ENCODE data around the gene NRXN3.

Gene NRXN3

GRCh38 chr14:78863143-78863542, 693.0 kb downstream of the NRXN3 start:
- in situ Hi-C loops (cut with MboI; ENCODE audit: low sequenced_read_pairs): no loop called here

GRCh38 chr14:78872837-78873236, 702.7 kb downstream of the NRXN3 start:
- in situ Hi-C loops (cut with MboI; ENCODE audit: low sequenced_read_pairs): no loop called here

DNA sequence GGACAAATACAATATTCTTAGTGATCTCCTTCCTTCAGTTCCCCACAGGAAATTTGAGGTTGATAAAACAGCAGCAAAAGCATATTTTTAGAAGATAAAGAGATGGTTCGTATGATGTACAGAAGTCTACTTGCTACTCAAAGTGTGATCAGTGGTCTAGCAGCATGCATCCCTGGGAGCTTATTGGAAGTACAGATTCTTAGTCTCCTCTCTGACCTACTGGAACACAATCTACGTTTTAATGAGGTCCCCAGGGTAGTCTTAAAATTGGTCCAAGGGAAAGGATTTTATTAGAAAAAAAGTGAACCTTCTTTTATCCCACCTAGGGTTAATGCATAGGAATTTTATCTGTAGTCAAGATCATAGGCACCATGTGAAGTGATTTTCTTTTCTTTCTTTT, 703.4 kb downstream of the NRXN3 start:
- in situ Hi-C loops (cut with MboI; ENCODE audit: low sequenced_read_pairs): no loop called here

- in situ Hi-C loops (cut with MboI; ENCODE audit: low sequenced_read_pairs): no loop called here
Observed at GRCh38 chr14:78875049-78875448, 704.9 kb downstream of the NRXN3 start.

- in situ Hi-C loops (cut with MboI; ENCODE audit: low sequenced_read_pairs): no loop called here
Observed at GRCh38 chr14:78885884-78886283, 715.7 kb downstream of the NRXN3 start.

DNA sequence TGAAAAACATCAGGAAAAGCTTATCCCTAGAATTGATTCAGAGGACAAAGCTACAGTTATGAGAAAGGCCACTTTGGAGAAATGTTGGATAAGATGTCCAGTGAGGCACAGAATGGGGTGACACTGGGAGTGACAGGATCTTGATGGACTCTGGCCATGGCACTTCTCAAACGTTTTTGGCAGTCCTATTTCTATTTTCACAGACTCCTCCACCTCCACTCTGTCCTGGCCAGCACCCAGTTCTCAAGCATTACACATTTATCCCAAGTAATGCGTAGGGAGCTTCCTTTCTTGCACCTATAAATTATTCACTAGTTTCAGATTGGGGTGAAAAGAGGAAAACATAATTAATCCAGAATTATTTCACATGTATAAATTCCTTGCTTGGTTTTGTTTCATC, 727.3 kb downstream of the NRXN3 start:
- in situ Hi-C loops (cut with MboI; ENCODE audit: low sequenced_read_pairs): no loop called here

DNA sequence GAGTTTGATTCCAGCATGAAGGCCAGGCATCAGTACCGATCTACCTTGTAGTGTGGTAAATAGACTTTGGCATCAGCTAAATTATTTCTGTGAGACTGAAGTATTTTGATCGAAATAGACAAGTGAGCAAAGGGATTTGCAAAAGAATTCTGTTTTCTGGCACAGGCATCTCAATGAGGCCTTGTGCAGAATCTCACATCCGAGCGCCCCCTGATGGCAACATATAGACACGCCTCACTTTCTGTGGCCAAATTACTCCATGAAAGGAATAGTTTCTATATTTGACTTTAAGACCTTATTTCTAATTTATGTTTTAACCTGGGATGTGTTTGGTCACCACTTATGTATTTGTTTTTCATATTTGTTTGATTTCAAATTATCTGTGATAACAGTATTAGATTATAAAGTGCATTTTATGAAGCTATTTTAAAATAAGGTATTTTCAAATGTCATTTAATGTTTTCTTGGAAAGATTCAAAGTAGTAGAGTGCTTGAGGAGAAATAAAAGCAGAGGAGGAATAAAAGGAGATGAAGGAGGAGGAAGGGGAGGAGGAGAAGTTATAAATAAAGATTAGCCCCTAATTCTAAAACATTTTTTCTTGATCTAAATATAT, 731.9 kb downstream of the NRXN3 start:
- in situ Hi-C loops (cut with MboI; ENCODE audit: low sequenced_read_pairs): no loop called here

- in situ Hi-C loops (cut with MboI; ENCODE audit: low sequenced_read_pairs): no loop called here
Observed at GRCh38 chr14:78904094-78904493, 733.9 kb downstream of the NRXN3 start.

- in situ Hi-C loops (cut with MboI; ENCODE audit: low sequenced_read_pairs): no loop called here
Observed at GRCh38 chr14:78917462-78917861, 747.3 kb downstream of the NRXN3 start.

- in situ Hi-C loops (cut with MboI; ENCODE audit: low sequenced_read_pairs): no loop called here
Observed at GRCh38 chr14:78921856-78922255, 751.7 kb downstream of the NRXN3 start.

DNA sequence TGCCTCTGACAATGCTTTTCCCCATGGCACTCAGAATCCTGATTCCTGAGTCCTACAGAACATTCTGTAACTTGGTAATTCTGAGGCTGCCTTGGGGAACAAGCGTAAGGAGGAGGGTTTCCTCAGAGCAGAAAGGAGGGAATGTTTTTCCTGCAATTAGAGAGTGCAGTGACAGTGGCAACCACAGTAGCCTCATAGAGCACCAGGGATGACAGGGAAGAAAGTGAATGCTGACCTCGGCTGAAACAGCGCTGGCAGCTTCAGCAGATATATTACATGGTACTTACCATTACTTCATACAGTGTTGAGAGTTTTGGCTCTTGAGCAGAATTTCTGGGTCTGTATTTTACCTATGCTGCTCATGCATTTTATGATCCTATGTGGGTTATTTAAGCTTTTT, 757.1 kb downstream of the NRXN3 start:
- in situ Hi-C loops (cut with MboI; ENCODE audit: low sequenced_read_pairs): no loop called here

DNA sequence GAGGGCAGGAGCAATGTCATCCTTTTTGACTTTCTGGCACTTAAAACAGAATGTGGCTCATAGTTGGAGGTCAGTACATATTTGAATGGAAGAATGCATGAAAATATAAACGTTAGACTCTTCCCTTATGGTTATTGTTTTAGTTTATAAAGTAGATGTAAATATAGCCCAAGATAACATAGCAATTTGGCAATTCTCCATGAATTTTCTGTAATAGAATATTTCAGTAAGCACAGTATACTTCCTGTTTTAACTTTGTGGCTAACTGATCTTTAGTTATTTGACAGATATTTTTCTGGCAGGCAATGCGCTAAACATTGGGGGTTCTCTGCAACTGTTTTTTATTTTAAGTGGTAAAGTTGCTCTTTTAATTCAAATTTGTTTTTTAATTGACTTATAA, 763.0 kb downstream of the NRXN3 start:
- in situ Hi-C loops (cut with MboI; ENCODE audit: low sequenced_read_pairs): no loop called here

DNA sequence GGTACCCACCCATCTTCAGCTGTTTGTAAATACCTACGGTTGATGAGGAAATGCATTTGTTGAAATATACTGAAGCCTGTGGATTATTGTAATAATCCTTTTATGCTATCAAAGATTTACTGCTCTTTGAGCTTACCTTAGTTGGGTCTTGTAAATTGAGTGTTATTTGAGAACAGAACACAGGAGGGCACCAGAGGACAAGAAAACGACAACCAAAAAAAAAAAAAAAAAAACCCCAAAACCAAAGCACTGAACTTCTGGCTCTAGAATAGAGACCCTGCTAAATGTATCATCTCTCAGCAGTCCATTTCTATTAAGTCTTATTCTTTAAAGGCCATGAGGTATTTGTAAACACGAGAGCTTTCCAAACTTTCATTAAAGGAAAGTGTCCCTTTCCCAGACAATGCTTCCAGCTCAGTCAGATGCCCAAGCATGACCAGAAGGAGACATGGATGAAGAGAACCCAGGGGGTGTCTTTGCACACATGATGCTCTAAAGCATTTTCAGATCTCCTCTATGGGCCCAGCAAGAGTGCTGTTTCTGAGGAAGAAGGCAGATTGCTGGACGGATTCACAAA, 763.9 kb downstream of the NRXN3 start:
- in situ Hi-C loops (cut with MboI; ENCODE audit: low sequenced_read_pairs): no loop called here

GRCh38 chr14:78946949-78947348, 776.8 kb downstream of the NRXN3 start:
- in situ Hi-C loops (cut with MboI; ENCODE audit: low sequenced_read_pairs): no loop called here

DNA sequence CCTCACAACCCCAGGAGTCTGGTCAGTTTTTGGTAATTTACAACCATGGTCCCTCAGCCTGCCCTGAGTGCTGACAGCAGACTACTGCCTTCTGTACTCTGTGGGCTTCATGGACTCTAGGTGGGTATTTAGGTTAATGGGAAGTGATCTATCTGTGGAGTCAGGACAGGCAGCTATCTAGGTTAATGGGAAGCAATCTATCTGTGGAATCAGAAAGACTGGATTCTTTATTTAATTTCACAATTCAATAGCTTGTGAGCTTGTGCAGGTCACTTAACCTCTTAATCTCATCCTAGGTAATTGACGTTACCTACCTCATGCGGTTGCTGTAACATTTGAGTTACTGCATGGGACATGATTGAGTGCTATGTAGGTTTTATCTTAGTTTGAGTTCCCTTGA, 777.5 kb downstream of the NRXN3 start:
- in situ Hi-C loops (cut with MboI; ENCODE audit: low sequenced_read_pairs): no loop called here

DNA sequence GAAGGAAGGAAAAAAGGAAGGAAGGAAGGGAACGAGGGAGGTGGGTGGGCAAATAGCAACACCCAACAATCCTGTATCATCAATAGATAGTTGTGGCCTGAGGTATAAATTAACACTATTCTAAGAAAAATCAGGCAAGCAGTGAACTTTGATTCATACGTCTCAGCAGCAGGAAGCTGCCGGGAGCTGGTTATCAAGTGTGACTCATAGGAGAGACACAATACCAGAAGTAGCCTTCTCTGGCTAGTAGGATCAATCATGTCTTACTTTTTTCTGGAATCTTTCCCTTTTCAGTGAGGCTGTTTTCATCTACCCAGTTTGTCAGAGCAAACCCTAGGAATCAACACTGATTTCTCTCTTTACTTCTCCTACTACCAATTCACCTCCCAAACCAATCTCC, 780.5 kb downstream of the NRXN3 start:
- in situ Hi-C loops (cut with MboI; ENCODE audit: low sequenced_read_pairs): loop anchor here (25.0 kb wide), 1 partner anchor 587 kb away; no protein-coding TSS in a partner anchor

DNA sequence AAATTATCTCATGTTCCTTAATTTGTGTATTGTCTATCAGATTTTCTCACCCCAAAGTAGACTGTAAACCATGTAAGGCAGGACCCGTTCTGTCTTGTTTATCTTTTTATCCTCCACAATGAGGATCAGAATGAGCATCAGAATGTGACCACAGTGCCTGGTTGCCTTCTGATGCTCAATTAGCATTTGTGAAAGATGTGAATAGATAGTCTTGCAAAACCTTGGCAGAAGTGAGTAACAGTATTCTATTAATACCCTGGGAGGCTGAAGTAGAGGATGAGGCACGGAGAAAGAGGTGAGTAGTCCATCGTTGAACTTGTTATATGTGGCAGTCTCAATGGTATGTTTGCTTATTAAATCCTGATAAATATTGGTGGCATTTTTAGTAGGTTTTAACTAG, 781.4 kb downstream of the NRXN3 start:
- in situ Hi-C loops (cut with MboI; ENCODE audit: low sequenced_read_pairs): loop anchor here (25.0 kb wide), 1 partner anchor 586 kb away; no protein-coding TSS in a partner anchor

DNA sequence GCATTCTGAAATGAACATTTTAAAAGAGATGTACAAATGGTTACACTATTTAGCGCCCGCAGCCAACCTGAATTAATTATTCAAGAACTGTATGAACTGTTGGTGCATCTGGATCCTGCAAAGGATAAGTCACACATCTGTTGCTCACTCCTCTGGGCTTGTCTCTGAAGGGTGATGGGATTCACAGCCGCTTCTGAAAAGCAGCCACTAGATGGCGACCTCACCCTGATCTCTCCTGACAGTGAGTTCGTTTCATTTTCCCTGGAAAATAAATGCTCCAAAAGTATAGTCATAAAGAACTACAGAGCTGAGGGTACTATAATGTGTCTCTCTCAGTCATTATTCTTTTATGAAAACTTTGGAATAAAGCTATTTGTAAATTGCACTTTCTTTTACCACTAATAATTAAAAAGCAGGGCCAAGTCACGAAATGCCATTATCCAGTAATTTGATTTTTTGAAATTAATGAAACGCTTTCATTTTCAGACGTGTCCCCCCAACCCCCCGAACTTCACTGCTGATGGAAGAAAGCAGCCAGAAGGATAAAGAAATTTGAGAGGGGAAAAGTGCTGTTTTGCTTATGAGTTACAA, 789.6 kb downstream of the NRXN3 start:
- in situ Hi-C loops (cut with MboI; ENCODE audit: low sequenced_read_pairs): loop anchor here (25.0 kb wide), 1 partner anchor 578 kb away; no protein-coding TSS in a partner anchor

- in situ Hi-C loops (cut with MboI; ENCODE audit: low sequenced_read_pairs): loop anchor here (25.0 kb wide), 1 partner anchor 570 kb away; no protein-coding TSS in a partner anchor
Observed at GRCh38 chr14:78967111-78967809, 797.1 kb downstream of the NRXN3 start.

GRCh38 chr14:78968265-78968664, 798.1 kb downstream of the NRXN3 start:
- in situ Hi-C loops (cut with MboI; ENCODE audit: low sequenced_read_pairs): loop anchor here (25.0 kb wide), 1 partner anchor 569 kb away; no protein-coding TSS in a partner anchor

GRCh38 chr14:78970677-78971076, 800.5 kb downstream of the NRXN3 start:
- in situ Hi-C loops (cut with MboI; ENCODE audit: low sequenced_read_pairs): loop anchor here (25.0 kb wide), 1 partner anchor 567 kb away; no protein-coding TSS in a partner anchor

- in situ Hi-C loops (cut with MboI; ENCODE audit: low sequenced_read_pairs): loop anchor here (25.0 kb wide), 1 partner anchor 565 kb away; no protein-coding TSS in a partner anchor
Observed at GRCh38 chr14:78972440-78972839, 802.3 kb downstream of the NRXN3 start.

Measured in HL-60/S4 (cell line).